ENCODE measurements around the gene COBL. TPM values are rescaled to one million over a fixed set of nuclear protein-coding genes. Genes with fewer than 3 reads are reported as not detected.

The COBL gene
- total RNA-seq, 1 donor from 2014 or later, result 27.9 TPM

- no peak overlapping the region for H3K4me3 ChIP-seq
- H3K27me3 ChIP-seq (ENCODE audit: low read depth), result no peaks in the 10 kb centered on the region
- no peaks in the 10 kb centered on the region for H3K36me3 ChIP-seq
- no peaks in the 10 kb centered on the region for H3K4me1 ChIP-seq
- DNase-seq (no peak), ATAC-seq (no peak)
- no peak overlapping the region for H3K27ac ChIP-seq
- TF ChIP-seq CTCF (IDR thresholded peaks at IDR 0.05), result no peak
- intact Hi-C loops (cut with DNase I), result no loop called here
- no peaks in the 10 kb centered on the region for H3K9me3 ChIP-seq
These were observed 239.2 kb downstream of the COBL start for GRCh38 chr7:51077316-51077986.

GRCh38 chr7:51075681-51076580 lies 240.7 kb downstream of the COBL start:
- DNase-seq, result no peak
- H3K4me1 ChIP-seq, result peaks cover 2% of the 10 kb centered on the region
- no peak for TF ChIP-seq CTCF (IDR thresholded peaks at IDR 0.05)
- ATAC-seq, result no peak
- H3K27me3 ChIP-seq (ENCODE audit: low read depth), result no peaks in the 10 kb centered on the region
- H3K4me3 ChIP-seq, result no peak overlapping the region
- H3K9me3 ChIP-seq, result no peaks in the 10 kb centered on the region
- intact Hi-C loops (cut with DNase I), result no loop called here
- H3K27ac ChIP-seq, result no peak overlapping the region
- no peaks in the 10 kb centered on the region for H3K36me3 ChIP-seq

- Histone ChIP-seq H3K4me1 (peaks cover 18% of the 10 kb centered on the region), H3K27me3 (ENCODE audit: low read depth) (no peaks in the 10 kb centered on the region), H3K4me3 (no peak overlapping the region), H3K27ac (no peak overlapping the region), H3K9me3 (no peaks in the 10 kb centered on the region), H3K36me3 (no peaks in the 10 kb centered on the region)
- TF ChIP-seq CTCF (IDR thresholded peaks at IDR 0.05), result no peak
- DNase-seq (no peak), ATAC-seq (no peak)
- intact Hi-C loops (cut with DNase I), result no loop called here
These were observed 243.4 kb downstream of the COBL start for GRCh38 chr7:51073171-51073570.

- ATAC-seq (no peak), DNase-seq (no peak)
- no peaks in the 10 kb centered on the region for H3K9me3 ChIP-seq
- intact Hi-C loops (cut with DNase I), result no loop called here
- no peak overlapping the region for H3K27ac ChIP-seq
- no peaks in the 10 kb centered on the region for H3K27me3 ChIP-seq (ENCODE audit: low read depth)
- no peak for TF ChIP-seq CTCF (IDR thresholded peaks at IDR 0.05)
- no peaks in the 10 kb centered on the region for H3K36me3 ChIP-seq
- H3K4me3 ChIP-seq, result no peak overlapping the region
- H3K4me1 ChIP-seq, result peaks cover 26% of the 10 kb centered on the region
These were observed 244.3 kb downstream of the COBL start for GRCh38 chr7:51072281-51072680.

DNA sequence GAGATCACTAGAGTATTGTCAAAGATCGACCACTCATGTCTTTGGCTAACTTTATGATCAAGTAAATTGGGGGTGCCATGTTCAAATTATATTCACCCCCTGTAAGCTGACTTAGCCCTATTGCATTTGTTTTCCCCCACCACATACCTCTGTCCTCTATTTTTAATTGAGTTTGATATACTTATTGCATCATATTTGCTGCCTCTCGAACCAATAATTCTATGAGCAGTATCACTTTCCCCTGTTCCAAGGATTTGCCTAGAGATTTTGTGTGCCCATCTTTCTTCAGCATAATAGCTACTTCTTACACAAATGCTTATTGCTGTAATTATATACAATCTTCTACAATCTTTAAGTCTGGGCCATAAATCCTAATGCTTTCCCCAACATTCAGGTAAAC lies 245.2 kb downstream of the COBL start:
- intact Hi-C loops (cut with DNase I), result no loop called here

More for the DNA sequence above, 245.2 kb downstream of the COBL start:
- Histone ChIP-seq H3K9me3 (no peaks in the 10 kb centered on the region), H3K27ac (no peak overlapping the region), H3K4me3 (no peak overlapping the region), H3K36me3 (no peaks in the 10 kb centered on the region), H3K27me3 (ENCODE audit: low read depth) (no peaks in the 10 kb centered on the region), H3K4me1 (peaks cover 34% of the 10 kb centered on the region)
- DNase-seq (no peak), ATAC-seq (no peak)
- no peak for TF ChIP-seq CTCF (IDR thresholded peaks at IDR 0.05)
